HG02840 (cell line): Measurements from ENCODE around the gene CD151.

Experiments used
- ATAC-seq: cut with Tn5 transposase; IDR thresholded peaks from one replicate; pipeline ENCODE4 v1.9.1; 2021; ENCODE audit warnings: mild to moderate bottlenecking, moderate library complexity, moderate number of reproducible peaks; ENCODE audit not compliant: unreplicated experiment, low FRiP score

CD151 gene

DNA sequence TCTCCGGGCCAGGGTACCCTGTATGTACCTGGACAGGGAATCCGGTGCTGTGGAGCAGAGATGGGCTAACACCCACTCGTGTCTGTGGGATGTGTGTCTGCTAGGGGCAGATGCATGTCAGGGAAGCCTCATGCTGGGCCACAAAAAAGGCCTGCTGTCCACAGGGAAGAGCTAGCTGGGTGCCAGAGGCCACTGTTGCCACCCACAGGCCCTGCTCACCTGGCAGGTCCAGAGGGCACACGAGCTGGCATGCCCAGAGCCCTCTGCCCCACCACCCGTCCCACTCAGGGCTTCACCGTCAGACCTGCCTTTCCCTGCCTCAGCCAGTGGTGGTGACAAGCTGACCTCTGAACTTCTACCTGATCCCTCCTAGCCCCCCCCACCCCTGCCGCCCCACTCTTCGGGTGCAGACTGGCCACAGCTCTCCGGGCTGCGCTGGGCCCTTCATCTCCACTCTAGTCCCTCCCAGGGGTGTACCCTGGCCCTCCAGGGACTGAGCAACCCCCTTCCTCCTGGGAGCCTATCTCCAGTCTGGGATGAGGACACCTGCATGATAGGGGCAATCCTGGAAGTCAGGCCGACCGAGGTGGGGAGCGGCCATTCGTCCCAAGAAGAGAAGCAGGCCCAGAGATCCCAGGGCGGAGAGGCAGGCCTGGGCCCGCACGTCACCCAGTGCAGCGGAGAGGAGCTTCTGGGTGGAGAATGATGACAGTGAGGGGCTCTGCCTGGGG is 36.0 kb upstream of the CD151 start:
- ATAC-seq: no peak

GRCh38 chr11:797296-798092 is 35.3 kb upstream of the CD151 start:
- ATAC-seq: peak; percentile 37

GRCh38 chr11:798093-798713 is 34.5 kb upstream of the CD151 start, which contains the start of gene SLC25A22:
Gene SLC25A22 (minus strand): TSS chr11:798281. CDS start chr11:795006, 3,275 bp downstream.
- ATAC-seq: peak; percentile 53

DNA sequence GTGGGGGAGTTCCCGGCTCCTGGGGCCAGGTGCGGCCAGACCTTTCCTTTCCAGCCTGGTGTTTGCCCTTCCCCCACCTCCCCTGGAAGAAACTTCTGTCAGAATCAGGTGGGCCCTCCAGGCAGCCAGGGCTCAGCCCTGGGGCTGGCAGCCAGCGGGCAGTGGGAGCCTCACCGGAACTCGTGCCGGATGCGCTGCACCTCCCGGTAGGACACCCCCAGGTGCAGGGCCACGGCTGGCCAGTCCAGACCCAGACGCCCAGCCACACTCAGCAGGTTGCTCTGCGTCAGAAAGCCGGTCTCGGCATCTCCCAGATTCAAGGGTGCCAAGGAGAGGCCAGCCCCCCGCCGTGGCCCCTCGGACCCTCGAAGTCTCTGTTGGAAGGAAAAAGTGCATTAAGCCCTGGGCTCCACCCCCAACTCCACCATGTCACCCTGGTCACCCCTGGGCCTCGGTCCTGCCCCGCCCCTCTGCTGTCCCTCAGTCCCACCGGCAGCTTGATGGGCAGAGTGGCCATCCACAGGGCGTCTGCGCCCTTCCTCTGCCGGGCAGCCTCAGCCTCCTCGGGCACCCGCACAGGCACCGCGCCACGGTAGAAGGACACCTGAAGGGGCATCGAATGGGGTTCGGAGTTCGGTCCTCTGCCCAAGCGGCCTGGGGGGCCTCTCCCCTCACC is 33.0 kb upstream of the CD151 start:
- ATAC-seq: no peak

GRCh38 chr11:800473-800872 is 32.3 kb upstream of the CD151 start:
- ATAC-seq: no peak

GRCh38 chr11:801097-801780 is 31.5 kb upstream of the CD151 start:
- ATAC-seq: no peak

GRCh38 chr11:802018-802617 is 30.6 kb upstream of the CD151 start:
- ATAC-seq: no peak

DNA sequence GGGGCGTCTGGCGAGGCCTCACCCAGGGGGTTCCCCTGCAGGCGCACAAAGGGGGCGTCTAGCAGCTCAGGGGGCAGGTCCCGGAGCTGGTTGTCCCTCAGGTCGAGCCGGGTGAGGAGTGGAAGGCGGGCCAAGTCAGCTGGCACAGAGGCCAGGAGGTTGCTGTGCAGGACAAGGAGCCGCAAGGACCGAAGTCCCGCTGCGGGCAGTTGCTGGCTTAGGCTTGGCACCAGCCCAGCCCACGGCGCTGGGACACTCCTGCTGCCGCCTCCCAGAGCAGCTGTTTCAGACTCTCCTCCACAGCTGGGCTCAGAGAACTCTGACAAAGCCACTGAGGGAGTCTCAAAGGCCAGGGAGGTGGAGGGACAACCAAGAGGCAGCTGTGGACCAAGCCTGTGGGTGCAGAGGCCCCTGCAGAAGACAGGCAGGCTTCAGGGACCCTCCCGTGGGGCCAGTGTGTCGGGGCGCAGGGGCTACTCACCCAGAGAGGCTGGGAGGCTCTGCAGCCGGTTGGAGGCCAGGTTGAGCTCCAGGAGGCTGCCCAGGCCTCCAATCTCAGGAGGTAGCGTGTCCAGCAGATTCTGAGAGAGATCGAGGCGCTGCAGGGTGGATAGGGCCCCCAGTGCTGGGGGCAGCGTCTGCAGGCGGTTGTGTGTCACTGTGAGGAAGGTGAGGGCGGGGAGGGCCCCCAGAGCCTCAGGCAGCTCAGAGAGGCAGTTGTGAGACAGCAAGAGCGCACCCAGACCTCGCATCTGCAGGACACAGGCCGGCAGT is 29.9 kb upstream of the CD151 start:
- no peak for ATAC-seq

- ATAC-seq: no peak
Observed at GRCh38 chr11:803467-803742, 29.3 kb upstream of the CD151 start.

GRCh38 chr11:803770-804598 is 28.8 kb upstream of the CD151 start:
- ATAC-seq: no peak

GRCh38 chr11:804599-804964 is 28.2 kb upstream of the CD151 start:
- no peak for ATAC-seq

GRCh38 chr11:808427-809286 is 24.1 kb upstream of the CD151 start:
- no peak for ATAC-seq

DNA sequence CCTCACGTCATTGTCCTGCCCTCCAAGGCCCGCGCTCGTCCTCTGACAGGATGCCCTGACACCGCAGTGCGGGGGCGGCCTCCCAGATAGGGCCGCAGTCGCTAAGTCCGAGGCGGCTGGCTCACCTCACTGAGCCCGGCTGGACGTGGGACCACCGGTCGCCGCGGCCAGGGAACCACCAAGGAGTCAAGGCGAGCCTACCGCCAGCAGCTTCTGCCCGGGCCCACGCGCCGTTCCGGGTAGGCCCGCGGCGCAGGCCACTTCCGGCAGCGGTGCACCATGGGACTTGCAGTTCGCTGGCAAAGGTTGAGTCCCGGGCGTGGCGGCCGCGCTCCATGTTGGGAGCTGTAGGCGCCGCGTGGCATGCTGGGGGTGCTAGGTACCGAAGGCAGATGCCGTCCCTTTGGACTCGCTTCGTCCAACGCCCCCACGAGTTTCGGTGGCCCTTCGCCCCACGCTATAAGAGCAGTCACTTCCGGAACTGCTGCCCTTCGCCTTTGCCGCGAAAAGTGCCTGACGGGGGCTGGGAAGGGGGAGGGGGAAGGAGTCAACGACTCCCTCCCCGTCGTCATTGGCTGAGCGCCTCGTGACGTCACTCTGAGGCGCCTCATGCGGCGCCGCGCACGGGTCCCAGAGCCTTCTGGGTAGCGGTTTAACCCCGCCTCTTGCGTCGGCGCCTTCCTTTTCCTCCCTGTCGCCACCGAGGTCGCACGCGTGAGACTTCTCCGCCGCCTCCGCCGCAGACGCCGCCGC is 23.3 kb upstream of the CD151 start, which contains the start of gene RPLP2:
RPLP2 (plus strand) TSS at position 681 of the 753 bp plus-strand sequence. CDS start 268 bp downstream, outside the sequence.
- ATAC-seq: peak; percentile 74

DNA sequence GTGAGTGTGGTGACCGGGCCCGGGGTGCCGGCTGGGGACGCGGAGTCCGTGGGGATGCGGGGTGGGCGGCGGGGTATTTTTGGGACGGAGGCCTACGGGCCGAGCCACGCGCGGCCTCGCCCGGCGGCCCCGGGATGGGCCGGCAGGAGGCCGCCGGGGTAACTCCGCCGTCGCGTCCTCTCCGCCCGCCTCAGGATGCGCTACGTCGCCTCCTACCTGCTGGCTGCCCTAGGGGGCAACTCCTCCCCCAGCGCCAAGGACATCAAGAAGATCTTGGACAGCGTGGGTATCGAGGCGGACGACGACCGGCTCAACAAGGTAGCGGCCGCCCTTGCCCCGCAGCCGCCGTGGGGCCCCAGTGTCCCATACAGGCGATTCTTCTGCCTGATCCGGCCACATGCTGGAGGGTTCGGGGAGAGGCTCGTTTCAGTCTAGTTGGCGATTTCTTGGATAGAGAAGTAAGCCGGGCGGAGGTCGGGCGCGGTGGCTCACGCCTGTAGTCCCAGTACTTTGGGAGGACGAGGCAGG is 22.6 kb upstream of the CD151 start:
- ATAC-seq: no peak

- ATAC-seq: no peak
Observed at GRCh38 chr11:811446-812245, 21.1 kb upstream of the CD151 start.

DNA sequence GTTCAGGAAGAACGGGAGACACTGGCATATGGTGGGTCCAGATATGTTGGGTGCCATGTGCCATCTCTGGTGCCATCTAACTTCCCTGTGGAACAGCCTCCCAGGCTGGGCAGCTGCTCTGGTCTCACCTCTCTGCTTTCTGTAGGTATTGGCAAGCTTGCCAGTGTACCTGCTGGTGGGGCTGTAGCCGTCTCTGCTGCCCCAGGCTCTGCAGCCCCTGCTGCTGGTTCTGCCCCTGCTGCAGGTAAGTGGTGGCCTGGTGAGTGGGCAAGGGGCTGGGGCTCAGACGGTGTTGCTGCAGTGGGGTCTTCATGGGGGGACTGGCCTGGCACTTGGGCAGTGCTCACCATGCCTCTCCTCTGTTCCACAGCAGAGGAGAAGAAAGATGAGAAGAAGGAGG is 20.4 kb upstream of the CD151 start:
- ATAC-seq: no peak
